LNCaP clone FGC (cell line): ENCODE data around the gene OTOS.

Source experiments
- DNase-seq: peaks from one replicate; pipeline ENCODE4 v3.0.0-alpha.2; 2011; ENCODE audit warnings: low read depth
- H3K4me3 ChIP-seq: 2 replicates; pipeline ENCODE4 v1.5.1; 2011; ENCODE audit warnings: mild to moderate bottlenecking, low read depth, low read length, control low read depth
- CTCF ChIP-seq: IDR thresholded peaks from 2 replicates; pipeline ENCODE4 v1.5.1; 2012; ENCODE audit warnings: mild to moderate bottlenecking; ENCODE audit not compliant: control insufficient read depth, insufficient read depth; ENCODE audit errors: extremely low read depth

The OTOS gene

GRCh38 chr2:240141736-240142135, 1.3 kb upstream of the OTOS start:
- TF ChIP-seq CTCF: no peak
- no peak overlapping the region for H3K4me3 ChIP-seq
- no peak for DNase-seq

- TF ChIP-seq CTCF: no peak
- no peak for DNase-seq
- no peak overlapping the region for H3K4me3 ChIP-seq
Observed at GRCh38 chr2:240140920-240141319, 462 bp upstream of the OTOS start.

GRCh38 chr2:240139666-240140393, 628 bp downstream of the OTOS start:
- no peak for DNase-seq
- H3K4me3 ChIP-seq: no peak overlapping the region
- TF ChIP-seq CTCF: no peak

GRCh38 chr2:240139011-240139441, 1.4 kb downstream of the OTOS start:
- no peak for DNase-seq
- H3K4me3 ChIP-seq: no peak overlapping the region
- no peak for TF ChIP-seq CTCF

GRCh38 chr2:240138254-240138984, 2.0 kb downstream of the OTOS start:
- H3K4me3 ChIP-seq: no peak overlapping the region
- DNase-seq: no peak
- TF ChIP-seq CTCF: no peak

GRCh38 chr2:240137596-240138253, 2.7 kb downstream of the OTOS start:
- no peak for TF ChIP-seq CTCF
- DNase-seq: no peak
- no peak overlapping the region for H3K4me3 ChIP-seq
